ENCODE results near the gene SND1. TPM values are rescaled to one million over a fixed set of nuclear protein-coding genes. Genes with fewer than 3 reads are reported as not detected.

The SND1 gene
- total and polyA plus RNA-seq, 4 donors = 59.4 to 214 (median 84.1) TPM

GRCh38 chr7:127903892-127904669 is 252.1 kb downstream of the SND1 start:
- WGBS = 97% methylated on average over 4 of the region's 4 CpGs
- no peak for DNase-seq (ENCODE audit: low spot score)
- no peaks in the 10 kb centered on the region for H3K27me3 ChIP-seq (ENCODE audit: control insufficient read depth in 4 of 4, insufficient read depth in 4 of 4, low read length in 3 of 4)
- TF ChIP-seq NR2F2 (IDR thresholded peaks at IDR 0.05) (no peak), TAF1 (conservative IDR thresholded peaks at IDR 0.05) (no peak), GABPA (IDR thresholded peaks at IDR 0.05 in 1 of 2, conservative IDR thresholded peaks at IDR 0.05 in 1 of 2) (no peak), FOXA1 (IDR thresholded peaks at IDR 0.05) (no peak), ZBTB33 (IDR thresholded peaks at IDR 0.05) (no peak), REST (IDR thresholded peaks at IDR 0.05) (no peak), FOXA2 (IDR thresholded peaks at IDR 0.05) (no peak), SP1 (IDR thresholded peaks at IDR 0.05) (no peak), YY1 (IDR thresholded peaks at IDR 0.05) (no peak), ATF3 (IDR thresholded peaks at IDR 0.05) (no peak)
- no peak overlapping the region for H3K4me3 ChIP-seq (ENCODE audit: low read depth in 1 of 3, low read length in 3 of 3)
- no peak overlapping the region for H3K9ac ChIP-seq (ENCODE audit: low read depth in 1 of 2, low read length in 2 of 2)
- H3K9me3 ChIP-seq (ENCODE audit: control insufficient read depth in 4 of 4, low read length in 3 of 4) = no peaks in the 10 kb centered on the region
- H3K36me3 ChIP-seq (ENCODE audit: control insufficient read depth in 4 of 4, insufficient read depth in 3 of 4, low read depth in 1 of 4, low read length in 3 of 4) = peaks cover 0 to 6% (median 0%) of the 10 kb centered on the region in 4 donors
- no peak overlapping the region for H3K27ac ChIP-seq (ENCODE audit: low read depth in 1 of 2, low read length in 2 of 2)
- peaks cover 0 to 22% (median 17%) of the 10 kb centered on the region in 4 donors for H3K4me1 ChIP-seq (ENCODE audit: control insufficient read depth in 4 of 4, insufficient read depth in 4 of 4, low read length in 3 of 4)

- H3K4me3 ChIP-seq (ENCODE audit: low read depth in 1 of 3, low read length in 3 of 3) = no peak overlapping the region
- no peak for TF ChIP-seq FOXA1 (IDR thresholded peaks at IDR 0.05)
- TF ChIP-seq EGR1 (IDR thresholded peaks at IDR 0.05; ENCODE audit: low read depth in 2 of 2) = no peak
- TF ChIP-seq TAF1 (conservative IDR thresholded peaks at IDR 0.05) = no peak
- no peak overlapping the region for H3K9ac ChIP-seq (ENCODE audit: low read depth in 1 of 2, low read length in 2 of 2)
- peaks cover 0 to 6% (median 0%) of the 10 kb centered on the region in 4 donors for H3K36me3 ChIP-seq (ENCODE audit: control insufficient read depth in 4 of 4, insufficient read depth in 3 of 4, low read depth in 1 of 4, low read length in 3 of 4)
- no peak for DNase-seq (ENCODE audit: low spot score)
- 89% methylated on average over 6 of the region's 6 CpGs for WGBS
- H3K4me1 ChIP-seq (ENCODE audit: control insufficient read depth in 4 of 4, insufficient read depth in 4 of 4, low read length in 3 of 4) = peaks cover 3 to 26% (median 17%) of the 10 kb centered on the region in 4 donors
- no peak overlapping the region for H3K27ac ChIP-seq (ENCODE audit: low read depth in 1 of 2, low read length in 2 of 2)
- H3K27me3 ChIP-seq (ENCODE audit: control insufficient read depth in 4 of 4, insufficient read depth in 4 of 4, low read length in 3 of 4) = no peaks in the 10 kb centered on the region
- H3K9me3 ChIP-seq (ENCODE audit: control insufficient read depth in 4 of 4, low read length in 3 of 4) = no peaks in the 10 kb centered on the region
Observed at GRCh38 chr7:127904670-127904985, 252.6 kb downstream of the SND1 start.

- Histone ChIP-seq H3K27me3 (ENCODE audit: control insufficient read depth in 4 of 4, insufficient read depth in 4 of 4, low read length in 3 of 4) (no peaks in the 10 kb centered on the region), H3K4me3 (ENCODE audit: low read depth in 1 of 3, low read length in 3 of 3) (no peak overlapping the region), H3K36me3 (ENCODE audit: control insufficient read depth in 4 of 4, insufficient read depth in 3 of 4, low read depth in 1 of 4, low read length in 3 of 4) (peaks cover 0 to 6% (median 0%) of the 10 kb centered on the region in 4 donors), H3K9me3 (ENCODE audit: control insufficient read depth in 4 of 4, low read length in 3 of 4) (no peaks in the 10 kb centered on the region), H3K27ac (ENCODE audit: low read depth in 1 of 2, low read length in 2 of 2) (no peak overlapping the region), H3K4me1 (ENCODE audit: control insufficient read depth in 4 of 4, insufficient read depth in 4 of 4, low read length in 3 of 4) (peaks cover 3 to 27% (median 17%) of the 10 kb centered on the region in 4 donors), H3K9ac (ENCODE audit: low read depth in 1 of 2, low read length in 2 of 2) (no peak overlapping the region)
- TF ChIP-seq HNF4A (conservative IDR thresholded peaks at IDR 0.05) = no peak
- no peak for TF ChIP-seq SP1 (IDR thresholded peaks at IDR 0.05)
- no peak for TF ChIP-seq MAX (IDR thresholded peaks at IDR 0.05)
- no peak for TF ChIP-seq FOXA1 (IDR thresholded peaks at IDR 0.05)
- TF ChIP-seq TAF1 (conservative IDR thresholded peaks at IDR 0.05) = no peak
- TF ChIP-seq YY1 (IDR thresholded peaks at IDR 0.05) = no peak
- no peak for TF ChIP-seq NR2F2 (IDR thresholded peaks at IDR 0.05)
- TF ChIP-seq FOXA2 (IDR thresholded peaks at IDR 0.05) = no peak
- no peak for TF ChIP-seq CTCF (IDR thresholded peaks at IDR 0.05; ENCODE audit: low read depth, low read length, missing input control)
- TF ChIP-seq HNF4G (IDR thresholded peaks at IDR 0.05) = no peak
- no peak for TF ChIP-seq ATF3 (IDR thresholded peaks at IDR 0.05)
- no peak for TF ChIP-seq JUND (IDR thresholded peaks at IDR 0.05)
- TF ChIP-seq EGR1 (IDR thresholded peaks at IDR 0.05; ENCODE audit: low read depth in 2 of 2) = no peak
- TF ChIP-seq RXRA (IDR thresholded peaks at IDR 0.05) = no peak
- TF ChIP-seq RAD21 (IDR thresholded peaks at IDR 0.05) = no peak
- DNase-seq (ENCODE audit: low spot score) = no peak
Observed at GRCh38 chr7:127905021-127905420, 253.0 kb downstream of the SND1 start.

All from liver (tissue), 9 donors.